NB4 (cell line): ENCODE results near the gene NDUFB10.

Source experiments
- CTCF ChIP-seq: IDR thresholded peaks from one replicate; pipeline ENCODE4 v1.5.1; 2012; ENCODE audit warnings: low read depth, low read length
- MAX ChIP-seq: IDR thresholded peaks from 2 replicates; pipeline ENCODE4 v1.6.1; 2011; ENCODE audit warnings: low read depth, low read length
- MYC ChIP-seq: IDR thresholded peaks from 2 replicates; pipeline ENCODE4 v1.6.1; 2011; ENCODE audit warnings: low read depth, low read length
- POLR2A ChIP-seq: IDR thresholded peaks from 2 replicates; pipeline ENCODE4 v1.6.1; 2011; ENCODE audit warnings: mild to moderate bottlenecking; ENCODE audit not compliant: insufficient read length; ENCODE audit errors: extremely low read depth

- TF ChIP-seq CTCF (no peak), POLR2A (no peak), MYC (no peak), MAX (no peak)
These were observed 46.3 kb downstream of the NDUFB10 start for GRCh38 chr16:2005646-2006045.
